WTC11 (cell line): ENCODE measurements around the gene DOCK1.

Source experiments
- CREB1 ChIP-seq: sonication (generic); formaldehyde crosslinking; IDR thresholded peaks from 2 replicates; pipeline ENCODE4 v1.8.0; 2023; ENCODE audit warnings: mild to moderate bottlenecking, missing genetic modification reagents
- GABPB1 ChIP-seq: sonication (generic); formaldehyde crosslinking; IDR thresholded peaks from 2 replicates; pipeline ENCODE4 v1.8.1; 2023; ENCODE audit warnings: mild to moderate bottlenecking, missing genetic modification reagents
- TF ChIP-seq, protein P1 (sequence below): fragments of 200-600 bp; IDR thresholded peaks from 2 replicates; pipeline ENCODE4 v1.8.0; 2022; ENCODE audit warnings: antibody characterized with exemption

GRCh38 chr10:126919426-126919825 is 14.2 kb downstream of the DOCK1 start:
- TF ChIP-seq CREB1 (no peak), GABPB1 (no peak)
- TF ChIP-seq, protein P1, sequence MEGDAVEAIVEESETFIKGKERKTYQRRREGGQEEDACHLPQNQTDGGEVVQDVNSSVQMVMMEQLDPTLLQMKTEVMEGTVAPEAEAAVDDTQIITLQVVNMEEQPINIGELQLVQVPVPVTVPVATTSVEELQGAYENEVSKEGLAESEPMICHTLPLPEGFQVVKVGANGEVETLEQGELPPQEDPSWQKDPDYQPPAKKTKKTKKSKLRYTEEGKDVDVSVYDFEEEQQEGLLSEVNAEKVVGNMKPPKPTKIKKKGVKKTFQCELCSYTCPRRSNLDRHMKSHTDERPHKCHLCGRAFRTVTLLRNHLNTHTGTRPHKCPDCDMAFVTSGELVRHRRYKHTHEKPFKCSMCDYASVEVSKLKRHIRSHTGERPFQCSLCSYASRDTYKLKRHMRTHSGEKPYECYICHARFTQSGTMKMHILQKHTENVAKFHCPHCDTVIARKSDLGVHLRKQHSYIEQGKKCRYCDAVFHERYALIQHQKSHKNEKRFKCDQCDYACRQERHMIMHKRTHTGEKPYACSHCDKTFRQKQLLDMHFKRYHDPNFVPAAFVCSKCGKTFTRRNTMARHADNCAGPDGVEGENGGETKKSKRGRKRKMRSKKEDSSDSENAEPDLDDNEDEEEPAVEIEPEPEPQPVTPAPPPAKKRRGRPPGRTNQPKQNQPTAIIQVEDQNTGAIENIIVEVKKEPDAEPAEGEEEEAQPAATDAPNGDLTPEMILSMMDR: no peak
